Lung (tissue), 12 donors: ENCODE measurements around the gene SELENOS. TPM values are rescaled to one million over a fixed set of nuclear protein-coding genes. Genes with fewer than 3 reads are reported as not detected.

Experiments
- ATAC-seq: fragments of 200-7000 bp; cut with Tn5 transposase; one replicate; pipeline ENCODE4 v1.9.1; 2020; ENCODE audit warnings: moderate number of reproducible peaks; ENCODE audit not compliant: insufficient read depth, low FRiP score
- DNase-seq, 3 donors: peaks; one replicate each; pipeline ENCODE4 v3.0.0-alpha.2; 2013 to 2017
- H3K27ac ChIP-seq, 2 donors: one replicate each; pipeline ENCODE4 v1.5.1; 2013; ENCODE audit warnings: mild to moderate bottlenecking in 2 of 2, moderate library complexity in 2 of 2, control low read depth in 1 of 2, inconsistent platforms in 1 of 2, low read depth in 1 of 2, low read length in 1 of 2
- H3K27me3 ChIP-seq, 3 donors: one replicate each; pipeline ENCODE4 v1.5.1; 2013; ENCODE audit warnings: low read length in 2 of 3; ENCODE audit not compliant: control insufficient read depth in 3 of 3, insufficient read depth in 3 of 3
- H3K36me3 ChIP-seq, 4 donors: one replicate each; pipeline ENCODE4 v1.5.1; 2013; ENCODE audit warnings: low read length in 4 of 4, mild to moderate bottlenecking in 1 of 4, moderate library complexity in 1 of 4; ENCODE audit not compliant: control insufficient read depth in 4 of 4, insufficient read depth in 4 of 4
- H3K4me1 ChIP-seq, 5 donors: one replicate each; pipeline ENCODE4 v1.5.1; 2013; ENCODE audit warnings: low read length in 5 of 5, mild to moderate bottlenecking in 2 of 5, moderate library complexity in 1 of 5; ENCODE audit not compliant: control insufficient read depth in 5 of 5, insufficient read depth in 5 of 5
- H3K4me3 ChIP-seq: one replicate; pipeline ENCODE4 v1.5.1; 2013; ENCODE audit warnings: mild to moderate bottlenecking, control low read depth, moderate library complexity
- H3K9ac ChIP-seq, 2 donors: one replicate each; pipeline ENCODE4 v1.5.1; 2013; ENCODE audit warnings: low read length in 2 of 2, control low read depth in 1 of 2; ENCODE audit not compliant: insufficient read depth in 1 of 2
- H3K9me3 ChIP-seq, 4 donors: one replicate each; pipeline ENCODE4 v1.5.1; 2013; ENCODE audit warnings: low read length in 3 of 4, mild to moderate bottlenecking in 1 of 4, moderate library complexity in 1 of 4; ENCODE audit not compliant: control insufficient read depth in 4 of 4, insufficient read depth in 3 of 4
- WGBS, 2 donors: extraction: QIAGEN DNeasy Blood & Tissue Kit; methylation state at CpG; one replicate each; pipeline ENCODE4 v1.1.7; 2013; 5-methylcytosine and 5-hydroxymethylcytosine counted together
- polyA plus RNA-seq, 2 donors: library from polyadenylated mRNA; stranded (reverse); fragments of 200-250 nt; gene quantifications; one replicate each; pipeline ENCODE4 v1.2.1, GENCODE V29; 2013
- total RNA-seq, 2 donors: library from RNA; depleted of rRNA in 1 of 2; stranded (reverse); fragments of >200 nt in 1 of 2; gene quantifications; one replicate each; pipeline ENCODE4 v1.2.1, GENCODE V29; 2014 to 2021
- TF ChIP-seq, protein P1 (sequence below): IDR thresholded peaks from 2 replicates; pipeline ENCODE4 v1.5.1; 2012; ENCODE audit warnings: mild to moderate bottlenecking; ENCODE audit errors: control extremely low read depth, extremely low read depth
- donor health status: control.
- donor health status: control.
- donor health status: Bipolar disorder and iron deficiency.
- donor health status: healthy.
- donor health status: DM: yes; HTN: yes; CAD: no.

SELENOS gene
- total and polyA plus RNA-seq, 4 donors = 41.7 to 158 (median 81.9) TPM

DNA sequence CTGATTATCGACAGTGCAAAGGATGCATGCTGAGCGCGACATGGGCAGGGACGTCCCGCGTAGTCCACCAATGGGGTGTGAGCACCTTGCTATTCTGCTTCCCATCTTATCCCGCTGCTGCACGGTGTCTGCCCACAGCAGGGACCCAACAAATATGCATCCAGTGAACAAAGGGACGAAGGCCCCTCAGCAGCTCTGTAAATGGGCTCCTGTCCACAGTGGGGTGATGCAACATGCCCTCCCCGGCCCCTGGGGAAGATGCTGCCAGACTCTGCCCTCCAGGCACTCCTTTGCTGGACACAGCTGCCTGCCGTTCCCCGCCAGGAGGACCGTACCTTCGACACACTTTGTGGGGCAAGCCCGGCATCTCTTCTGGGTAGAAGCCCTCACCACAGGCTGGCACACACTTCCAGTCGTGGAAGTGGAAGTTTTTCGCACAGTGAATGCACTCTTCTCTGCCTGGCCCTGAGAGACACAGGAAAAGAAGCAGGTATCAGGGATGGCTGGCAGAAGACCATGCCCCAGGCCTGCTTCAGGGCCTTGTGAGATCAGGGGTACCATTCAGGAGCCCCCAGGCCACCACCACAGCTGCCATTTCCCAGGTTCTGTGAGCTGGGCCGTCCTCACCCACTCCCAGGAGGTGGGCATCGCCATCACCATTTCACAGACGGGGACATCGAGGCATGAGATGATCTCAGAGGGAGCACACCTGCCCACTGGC is 35.9 kb upstream of the SELENOS start:
- ATAC-seq (no peak), DNase-seq (no peak)
- Histone ChIP-seq H3K36me3 (peaks cover 0 to 5% (median 0%) of the 10 kb centered on the region in 4 donors), H3K9me3 (no peaks in the 10 kb centered on the region), H3K27me3 (no peaks in the 10 kb centered on the region), H3K4me1 (no peaks in the 10 kb centered on the region), H3K4me3 (no peak overlapping the region), H3K9ac (no peak overlapping the region), H3K27ac (no peak overlapping the region)
- TF ChIP-seq, protein P1, sequence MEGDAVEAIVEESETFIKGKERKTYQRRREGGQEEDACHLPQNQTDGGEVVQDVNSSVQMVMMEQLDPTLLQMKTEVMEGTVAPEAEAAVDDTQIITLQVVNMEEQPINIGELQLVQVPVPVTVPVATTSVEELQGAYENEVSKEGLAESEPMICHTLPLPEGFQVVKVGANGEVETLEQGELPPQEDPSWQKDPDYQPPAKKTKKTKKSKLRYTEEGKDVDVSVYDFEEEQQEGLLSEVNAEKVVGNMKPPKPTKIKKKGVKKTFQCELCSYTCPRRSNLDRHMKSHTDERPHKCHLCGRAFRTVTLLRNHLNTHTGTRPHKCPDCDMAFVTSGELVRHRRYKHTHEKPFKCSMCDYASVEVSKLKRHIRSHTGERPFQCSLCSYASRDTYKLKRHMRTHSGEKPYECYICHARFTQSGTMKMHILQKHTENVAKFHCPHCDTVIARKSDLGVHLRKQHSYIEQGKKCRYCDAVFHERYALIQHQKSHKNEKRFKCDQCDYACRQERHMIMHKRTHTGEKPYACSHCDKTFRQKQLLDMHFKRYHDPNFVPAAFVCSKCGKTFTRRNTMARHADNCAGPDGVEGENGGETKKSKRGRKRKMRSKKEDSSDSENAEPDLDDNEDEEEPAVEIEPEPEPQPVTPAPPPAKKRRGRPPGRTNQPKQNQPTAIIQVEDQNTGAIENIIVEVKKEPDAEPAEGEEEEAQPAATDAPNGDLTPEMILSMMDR = no peak
- 90 to 94% methylated on average over 21 of the region's 21 CpGs for WGBS, 2 donors

DNA sequence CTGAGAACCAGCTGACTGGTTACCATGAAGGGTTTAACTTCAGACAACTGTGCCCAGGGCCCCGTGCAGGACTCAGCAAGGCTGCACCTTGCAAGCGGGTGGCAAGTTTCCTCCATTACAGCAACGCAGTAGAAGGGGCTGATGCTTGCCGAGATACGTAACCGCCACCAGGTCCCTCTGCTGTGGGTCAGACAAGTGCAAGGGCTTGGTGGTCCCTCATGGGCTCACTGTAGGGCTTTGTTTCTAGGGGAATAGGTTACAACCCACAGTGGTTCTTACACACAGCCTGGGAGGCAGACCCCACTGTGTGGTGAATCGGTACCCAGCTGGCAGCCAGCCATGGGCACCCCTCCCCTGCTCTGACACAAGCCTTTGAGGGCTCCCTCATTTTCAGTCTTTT is 33.2 kb upstream of the SELENOS start:
- no peak overlapping the region for H3K9ac ChIP-seq
- TF ChIP-seq, protein P1 = no peak
- DNase-seq (no peak), ATAC-seq (no peak)
- H3K36me3 ChIP-seq = peaks cover 0 to 3% (median 0%) of the 10 kb centered on the region in 4 donors
- H3K27ac ChIP-seq = no peak overlapping the region
- H3K27me3 ChIP-seq = no peaks in the 10 kb centered on the region
- no peaks in the 10 kb centered on the region for H3K4me1 ChIP-seq
- no peak overlapping the region for H3K4me3 ChIP-seq
- 93 to 97% methylated on average over 7 of the region's 7 CpGs for WGBS, 2 donors
- H3K9me3 ChIP-seq = no peaks in the 10 kb centered on the region

DNA sequence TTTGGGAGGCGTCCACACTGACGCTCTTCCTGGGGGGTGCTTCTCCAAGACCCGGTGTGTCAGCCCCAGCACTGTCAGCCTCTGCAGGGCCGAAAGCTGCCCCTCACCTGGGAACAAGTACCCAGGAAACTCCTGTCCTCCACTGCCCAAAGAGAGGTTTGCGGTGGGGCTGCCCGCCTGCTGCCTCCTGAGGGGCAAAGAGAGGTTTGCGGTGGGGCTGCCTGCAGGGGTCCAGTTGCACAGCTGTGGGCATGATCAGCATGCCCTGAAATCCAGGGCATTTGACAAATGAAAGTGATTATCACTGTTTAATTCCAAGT is 32.8 kb upstream of the SELENOS start:
- TF ChIP-seq, protein P1 = no peak
- Histone ChIP-seq H3K36me3 (no peaks in the 10 kb centered on the region), H3K27me3 (no peaks in the 10 kb centered on the region), H3K9me3 (no peaks in the 10 kb centered on the region), H3K9ac (no peak overlapping the region), H3K4me1 (no peaks in the 10 kb centered on the region), H3K27ac (no peak overlapping the region), H3K4me3 (no peak overlapping the region)
- 93 to 97% methylated on average over 7 of the region's 7 CpGs for WGBS, 2 donors
- no peak for DNase-seq
- no peak for ATAC-seq
